Activated CD8-positive, alpha-beta memory T cell treated with anti-CD3 and anti-CD28 coated beads for 4 hours (primary cell): ENCODE measurements around the gene ATP5PD.
"Not testable (repeated sequence)": the region's sequence is repeated elsewhere in the genome, so short reads cannot be mapped to it uniquely, and the experiment has no call there.

Experiments
- DNase-seq, 2 donors: peaks; one replicate each; pipeline ENCODE4 v3.0.0-alpha.2; 2020; ENCODE audit warnings: low read depth in 2 of 2

ATP5PD gene

GRCh38 chr17:75051941-75052340 lies 5.2 kb upstream of the ATP5PD start:
- DNase-seq = no peak

- no peak for DNase-seq
These were observed 2.9 kb upstream of the ATP5PD start for GRCh38 chr17:75049706-75050105.

- DNase-seq = no peak
These were observed 2.3 kb upstream of the ATP5PD start for GRCh38 chr17:75049057-75049456.

- no peak for DNase-seq
These were observed 1.6 kb upstream of the ATP5PD start for GRCh38 chr17:75048249-75048878.

GRCh38 chr17:75047398-75048098 lies 779 bp upstream of the ATP5PD start:
- no peak for DNase-seq

GRCh38 chr17:75045946-75046406 lies 793 bp downstream of the ATP5PD start:
- not testable (repeated sequence) for DNase-seq

- DNase-seq = no peak
These were observed 2.1 kb downstream of the ATP5PD start for GRCh38 chr17:75044716-75045115.

GRCh38 chr17:75043789-75044188 lies 3.0 kb downstream of the ATP5PD start:
- not testable (repeated sequence) for DNase-seq

- no peak for DNase-seq
These were observed 5.0 kb downstream of the ATP5PD start for GRCh38 chr17:75041656-75042280.

- DNase-seq = no peak
These were observed 7.5 kb downstream of the ATP5PD start for GRCh38 chr17:75039238-75039637.

GRCh38 chr17:75036643-75037268 lies 10.0 kb downstream of the ATP5PD start:
- DNase-seq = peak; percentile 49 to 67

- DNase-seq = peak; percentile 57 to 67
These were observed 12.4 kb downstream of the ATP5PD start for GRCh38 chr17:75034236-75034908.

- DNase-seq = peak; percentile 67 to 71
These were observed 13.2 kb downstream of the ATP5PD start for GRCh38 chr17:75033346-75034235.

GRCh38 chr17:75032720-75033280 lies 14.0 kb downstream of the ATP5PD start:
- DNase-seq = no peak

- peak in 1 of 2 donors; percentile 25 for DNase-seq
These were observed 14.6 kb downstream of the ATP5PD start for GRCh38 chr17:75031972-75032719.

- DNase-seq = no peak
These were observed 16.6 kb downstream of the ATP5PD start for GRCh38 chr17:75030161-75030560.

- not testable (repeated sequence) for DNase-seq
These were observed 20.1 kb downstream of the ATP5PD start for GRCh38 chr17:75026650-75027049.

- DNase-seq = not testable (repeated sequence)
These were observed 21.4 kb downstream of the ATP5PD start for GRCh38 chr17:75025398-75025734.

GRCh38 chr17:75024686-75025397 lies 21.9 kb downstream of the ATP5PD start:
- no peak for DNase-seq
